ENCODE data around the gene MLLT10.

MLLT10 gene

DNA sequence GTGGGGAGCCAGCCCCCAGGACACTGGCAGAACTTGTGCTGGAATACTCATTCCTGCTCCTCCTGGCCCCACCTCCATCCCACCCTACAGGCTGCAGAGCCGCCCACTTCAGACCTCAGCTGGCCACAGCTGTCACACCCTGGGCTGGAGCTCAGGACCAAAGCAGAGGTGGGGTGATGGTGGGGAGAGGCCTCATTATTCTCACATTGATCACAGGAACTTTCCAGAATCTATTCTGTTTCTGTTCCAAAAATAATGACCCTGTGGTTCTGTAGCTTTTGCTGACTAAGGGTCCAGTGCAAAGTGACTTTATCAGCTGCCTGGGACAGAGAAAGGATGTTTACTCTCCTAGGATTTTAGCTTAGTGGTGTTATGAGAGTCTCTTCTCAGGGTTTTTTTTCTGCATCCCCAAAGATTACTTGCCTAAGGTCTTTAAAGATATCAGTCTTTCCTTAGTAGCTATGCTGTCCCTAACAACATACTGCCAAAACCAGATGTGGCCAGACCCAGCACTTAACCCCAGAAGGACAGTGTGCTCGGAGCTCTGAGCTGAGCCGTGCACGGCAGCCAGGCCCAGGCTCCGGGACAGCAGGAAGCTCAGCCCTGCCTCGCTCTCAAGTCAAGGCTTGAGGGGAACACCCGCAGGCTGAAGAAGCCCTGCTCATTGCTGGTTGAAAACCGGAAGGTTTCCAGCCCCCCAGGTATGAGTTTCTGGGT lies 223.3 kb downstream of the MLLT10 start:
- no peak overlapping the region for H3K4me3 ChIP-seq (ENCODE audit: low read depth, low read length)
- DNase-seq (ENCODE audit: low read depth): no peak
- TF ChIP-seq, protein P1, sequence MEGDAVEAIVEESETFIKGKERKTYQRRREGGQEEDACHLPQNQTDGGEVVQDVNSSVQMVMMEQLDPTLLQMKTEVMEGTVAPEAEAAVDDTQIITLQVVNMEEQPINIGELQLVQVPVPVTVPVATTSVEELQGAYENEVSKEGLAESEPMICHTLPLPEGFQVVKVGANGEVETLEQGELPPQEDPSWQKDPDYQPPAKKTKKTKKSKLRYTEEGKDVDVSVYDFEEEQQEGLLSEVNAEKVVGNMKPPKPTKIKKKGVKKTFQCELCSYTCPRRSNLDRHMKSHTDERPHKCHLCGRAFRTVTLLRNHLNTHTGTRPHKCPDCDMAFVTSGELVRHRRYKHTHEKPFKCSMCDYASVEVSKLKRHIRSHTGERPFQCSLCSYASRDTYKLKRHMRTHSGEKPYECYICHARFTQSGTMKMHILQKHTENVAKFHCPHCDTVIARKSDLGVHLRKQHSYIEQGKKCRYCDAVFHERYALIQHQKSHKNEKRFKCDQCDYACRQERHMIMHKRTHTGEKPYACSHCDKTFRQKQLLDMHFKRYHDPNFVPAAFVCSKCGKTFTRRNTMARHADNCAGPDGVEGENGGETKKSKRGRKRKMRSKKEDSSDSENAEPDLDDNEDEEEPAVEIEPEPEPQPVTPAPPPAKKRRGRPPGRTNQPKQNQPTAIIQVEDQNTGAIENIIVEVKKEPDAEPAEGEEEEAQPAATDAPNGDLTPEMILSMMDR (IDR thresholded peaks at IDR 0.05; ENCODE audit: low read depth, low read length, missing control alignments): no peak

DNA sequence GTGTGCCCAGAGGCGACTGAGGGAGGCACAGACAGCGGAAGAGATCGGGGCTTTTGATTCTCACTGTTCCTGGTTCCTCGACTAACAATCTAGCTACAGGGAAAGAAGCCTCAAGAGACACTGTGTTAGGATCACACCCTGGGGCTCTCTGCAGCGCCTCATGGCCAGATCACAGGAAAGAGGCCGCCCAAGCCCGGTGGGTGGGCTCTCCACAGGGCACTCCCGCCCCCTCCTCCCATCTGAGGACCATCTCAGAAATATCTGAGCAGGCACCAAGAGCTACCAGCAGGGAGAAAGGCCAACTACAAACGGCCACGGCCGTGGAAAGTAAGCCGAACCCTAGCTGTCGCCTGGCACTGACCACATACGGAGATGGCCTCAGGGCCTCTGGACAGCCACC lies 224.2 kb downstream of the MLLT10 start:
- no peak overlapping the region for H3K4me3 ChIP-seq (ENCODE audit: low read depth, low read length)
- no peak for DNase-seq (ENCODE audit: low read depth)
- TF ChIP-seq, protein P1 (IDR thresholded peaks at IDR 0.05; ENCODE audit: low read depth, low read length, missing control alignments): no peak

DNA sequence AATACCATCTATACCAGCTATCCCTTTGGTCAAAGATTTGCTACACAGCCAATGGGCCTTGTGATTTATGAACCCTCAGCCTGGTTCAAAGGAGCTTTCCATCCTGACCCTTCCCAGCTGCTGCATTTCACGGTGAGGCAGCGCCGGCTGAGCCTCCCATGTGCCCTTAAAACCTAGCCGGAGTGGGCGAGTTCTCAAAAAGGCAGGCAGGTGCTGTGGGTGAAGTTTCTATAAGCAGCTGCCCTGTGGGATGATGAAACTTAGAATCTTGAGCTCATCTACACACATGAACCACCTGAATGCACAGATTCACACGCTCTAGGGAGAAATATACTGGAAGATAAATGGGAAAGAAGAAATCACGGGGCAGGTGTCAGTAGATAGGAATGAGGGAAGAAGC lies 224.7 kb downstream of the MLLT10 start:
- no peak overlapping the region for H3K4me3 ChIP-seq (ENCODE audit: low read depth, low read length)
- TF ChIP-seq, protein P1 (IDR thresholded peaks at IDR 0.05; ENCODE audit: low read depth, low read length, missing control alignments): no peak
- DNase-seq (ENCODE audit: low read depth): no peak

DNA sequence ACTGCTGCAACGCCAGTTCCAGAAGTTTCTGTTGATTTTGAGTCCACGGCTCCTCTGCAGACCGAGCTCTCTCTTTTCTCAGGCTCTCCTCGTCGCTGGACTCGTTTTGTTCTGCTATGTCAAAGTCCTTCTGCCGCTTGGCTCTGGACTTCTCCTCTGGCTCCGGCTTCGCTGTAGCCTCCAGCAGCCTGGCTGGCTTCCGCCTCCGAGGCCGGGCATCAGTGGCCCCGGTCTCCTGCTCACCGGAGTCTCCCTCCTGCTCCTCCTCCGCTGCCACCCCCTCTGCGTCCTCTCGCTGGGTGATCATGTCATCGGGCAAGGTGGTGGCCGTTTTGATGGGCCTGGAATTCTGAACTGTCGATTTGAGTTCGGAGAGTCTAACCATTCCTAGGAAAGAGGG lies 225.2 kb downstream of the MLLT10 start:
- TF ChIP-seq, protein P1 (IDR thresholded peaks at IDR 0.05; ENCODE audit: low read depth, low read length, missing control alignments): no peak
- H3K4me3 ChIP-seq (ENCODE audit: low read depth, low read length): no peak overlapping the region

DNA sequence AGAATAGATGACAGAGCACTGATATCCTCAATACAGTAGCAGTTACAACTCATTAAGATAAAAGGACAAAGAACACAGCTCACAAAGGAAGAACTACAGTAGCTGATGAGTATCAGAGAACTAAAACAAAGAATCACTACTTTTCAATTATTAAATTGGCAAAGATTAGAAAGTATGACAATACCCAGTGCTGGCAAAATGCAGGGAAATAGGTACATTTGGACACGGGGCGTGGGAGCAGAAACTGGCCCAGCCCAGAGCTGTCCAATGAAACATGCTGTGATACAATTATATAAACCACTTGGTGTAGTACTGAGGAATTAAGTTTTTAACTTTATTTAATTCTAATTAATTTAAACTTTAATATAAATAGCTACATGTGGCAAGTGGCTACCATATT lies 226.3 kb downstream of the MLLT10 start:
- H3K4me3 ChIP-seq (ENCODE audit: low read depth, low read length): no peak overlapping the region
- DNase-seq (ENCODE audit: low read depth): no peak
- TF ChIP-seq, protein P1 (IDR thresholded peaks at IDR 0.05; ENCODE audit: low read depth, low read length, missing control alignments): no peak

More for the DNA sequence above, 225.2 kb downstream of the MLLT10 start:
- no peak for DNase-seq (ENCODE audit: low read depth)

DNA sequence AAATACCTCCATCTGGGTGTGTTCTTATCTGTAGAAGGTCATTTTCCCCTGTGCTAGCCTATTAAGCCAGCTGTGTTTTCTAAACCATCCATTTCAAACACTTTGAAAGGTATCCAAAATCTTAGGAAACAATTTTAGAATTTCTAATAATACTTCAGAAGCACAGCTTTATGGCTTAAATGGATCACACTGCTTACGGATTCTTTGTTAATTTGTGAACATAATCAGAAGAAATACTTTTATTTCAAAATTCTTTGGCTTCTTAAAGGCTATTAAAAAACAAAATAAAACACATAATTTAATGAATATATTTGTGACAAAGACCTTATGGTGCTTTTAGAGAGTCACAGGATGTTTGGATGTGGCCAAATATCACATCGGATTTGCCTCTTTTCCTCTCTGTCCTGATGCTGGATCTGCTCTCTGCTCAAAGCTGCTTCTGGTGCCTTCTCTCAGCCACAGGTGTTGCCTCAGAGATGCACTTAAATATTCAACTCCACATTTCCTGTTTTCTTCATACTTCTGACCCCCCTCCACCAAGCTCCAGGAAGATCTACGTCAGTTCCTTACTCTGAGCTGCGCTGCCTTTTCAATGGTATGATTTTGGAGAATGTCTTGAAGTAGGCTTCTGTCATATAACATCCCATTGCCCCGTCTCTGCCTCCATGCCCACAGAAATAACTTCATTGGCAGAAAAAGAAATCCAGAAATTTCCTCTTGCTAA lies 230.6 kb downstream of the MLLT10 start:
- no peak overlapping the region for H3K4me3 ChIP-seq (ENCODE audit: low read depth, low read length)
- no peak for DNase-seq (ENCODE audit: low read depth)
- TF ChIP-seq, protein P1 (IDR thresholded peaks at IDR 0.05; ENCODE audit: low read depth, low read length, missing control alignments): no peak
